GM10266 (cell line): ENCODE measurements around the gene MAPKAPK2.
"Not testable (repeated sequence)": the region's sequence is repeated elsewhere in the genome, so short reads cannot be mapped to it uniquely, and the experiment has no call there.

ENCODE experiments used
- DNase-seq: peaks from one replicate; pipeline ENCODE4 v3.0.0; 2012; ENCODE audit errors: extremely low spot score
- CTCF ChIP-seq: IDR thresholded peaks from 2 replicates; pipeline ENCODE4 v1.5.1; 2012; ENCODE audit warnings: mild to moderate bottlenecking, low read depth; ENCODE audit not compliant: control insufficient read depth, insufficient read depth; ENCODE audit errors: missing control alignments

The MAPKAPK2 gene

GRCh38 chr1:206684478-206685333 is at the start of gene MAPKAPK2:
TSS of gene MAPKAPK2 (plus strand) at chr1:206684905. CDS start at chr1:206685230, 325 bp downstream.
- TF ChIP-seq CTCF = no peak
- peak; percentile 98 for DNase-seq

GRCh38 chr1:206635080-206635977 is 49.4 kb upstream of the MAPKAPK2 start, which contains the start of gene DYRK3:
TSS of gene DYRK3 (plus strand) at chr1:206635536. CDS start at chr1:206635704, 168 bp downstream.
- no peak for TF ChIP-seq CTCF
- peak; percentile 94 for DNase-seq

GRCh38 chr1:206635978-206636345 is 48.7 kb upstream of the MAPKAPK2 start:
- DNase-seq = peak; percentile 31
- no peak for TF ChIP-seq CTCF

GRCh38 chr1:206636671-206637070 is 48.0 kb upstream of the MAPKAPK2 start:
- no peak for TF ChIP-seq CTCF
- DNase-seq = no peak

GRCh38 chr1:206637605-206638004 is 47.1 kb upstream of the MAPKAPK2 start:
- no peak for TF ChIP-seq CTCF

GRCh38 chr1:206642074-206642473 is 42.6 kb upstream of the MAPKAPK2 start:
- DNase-seq = not testable (repeated sequence)

More at GRCh38 chr1:206637605-206638004, 47.1 kb upstream of the MAPKAPK2 start:
- no peak for DNase-seq

- TF ChIP-seq CTCF = no peak
- no peak for DNase-seq
These were observed 41.5 kb upstream of the MAPKAPK2 start for GRCh38 chr1:206643118-206643698.
